Neuron (in vitro differentiated cells): ENCODE data around the gene SLC12A1.
"Not testable (repeated sequence)": the region's sequence is repeated elsewhere in the genome, so short reads cannot be mapped to it uniquely, and the experiment has no call there.

Experiments
- H2AFZ ChIP-seq: one replicate; pipeline ENCODE4 v1.6.1; 2013; ENCODE audit warnings: low read depth, mild to moderate bottlenecking, inconsistent platforms, low read length, moderate library complexity
- H3K27me3 ChIP-seq: one replicate; pipeline ENCODE4 v1.6.1; 2013; ENCODE audit warnings: low read length; ENCODE audit not compliant: insufficient read depth
- H3K36me3 ChIP-seq: one replicate; pipeline ENCODE4 v1.6.1; 2013; ENCODE audit warnings: low read length; ENCODE audit not compliant: insufficient read depth
- H3K4me1 ChIP-seq: one replicate; pipeline ENCODE4 v1.6.1; 2013; ENCODE audit warnings: low read length; ENCODE audit not compliant: insufficient read depth
- H3K4me3 ChIP-seq: 2 replicates; pipeline ENCODE4 v1.5.1; 2013; ENCODE audit warnings: mild to moderate bottlenecking, low read length, moderate library complexity
- H3K9me3 ChIP-seq: one replicate; pipeline ENCODE4 v1.6.1; 2013; ENCODE audit warnings: low read length

The SLC12A1 gene

DNA sequence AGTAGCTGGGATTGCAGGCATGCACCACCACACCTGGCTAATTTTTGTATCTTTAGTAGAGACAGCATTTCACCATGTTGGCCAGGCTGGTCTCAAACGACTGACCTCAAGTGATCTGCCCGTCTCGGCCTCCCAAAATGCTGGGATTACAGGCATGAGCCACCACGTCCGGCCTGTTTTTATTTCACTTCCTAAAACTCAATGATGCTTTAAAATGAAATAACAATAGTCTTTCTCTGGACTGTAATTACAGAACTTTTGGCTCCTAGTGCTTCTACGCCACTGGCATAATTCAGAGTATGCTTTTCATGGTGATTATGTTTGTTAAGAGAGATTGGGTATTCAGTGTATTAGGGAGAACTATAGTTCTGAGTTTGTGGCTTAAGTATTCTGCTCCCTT lies 120.1 kb downstream of the SLC12A1 start:
- not testable (repeated sequence) for H3K4me3 ChIP-seq, H3K4me1 ChIP-seq

DNA sequence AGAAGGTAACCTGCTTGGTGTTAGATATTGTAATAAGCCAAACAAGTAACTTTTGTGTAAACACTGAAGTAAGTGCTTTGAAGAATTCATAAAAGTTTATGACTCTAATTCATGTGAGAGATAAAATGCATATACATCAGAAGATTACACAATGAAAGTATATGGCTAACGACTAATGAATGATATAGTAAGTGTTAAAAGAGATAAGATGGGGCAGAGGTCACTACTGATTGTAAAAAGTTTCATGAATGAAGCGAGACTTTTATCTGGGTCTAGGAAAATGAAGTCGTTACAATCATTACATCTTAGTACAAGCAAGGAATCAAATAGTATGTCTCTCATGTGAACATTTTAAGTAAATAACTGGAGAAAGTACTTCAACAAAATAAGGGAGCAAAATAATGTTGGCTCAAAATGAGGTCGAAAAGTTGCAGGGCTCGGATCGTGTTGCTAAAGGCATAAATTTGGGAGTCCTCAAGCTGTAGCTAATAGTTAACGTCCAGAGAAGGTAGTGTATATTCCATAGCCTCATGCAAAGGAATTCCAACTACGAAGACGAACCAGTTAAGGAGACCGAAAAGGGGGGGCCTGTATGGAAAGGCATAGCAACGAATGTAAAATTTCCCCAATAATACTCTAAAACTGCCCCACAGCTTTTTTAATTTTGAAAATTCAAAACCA lies 124.1 kb downstream of the SLC12A1 start:
- Histone ChIP-seq H3K27me3 (no peaks in the 10 kb centered on the region), H3K4me3 (peak overlapping the region; percentile 95), H2AFZ (peak overlapping the region; percentile 89), H3K9me3 (no peaks in the 10 kb centered on the region), H3K4me1 (peaks cover 24% of the 10 kb centered on the region), H3K36me3 (peaks cover 13% of the 10 kb centered on the region)

More for the DNA sequence above, 120.1 kb downstream of the SLC12A1 start:
- H3K9me3 ChIP-seq, H3K36me3 ChIP-seq, H3K27me3 ChIP-seq, H2AFZ ChIP-seq: not testable (repeated sequence)

DNA sequence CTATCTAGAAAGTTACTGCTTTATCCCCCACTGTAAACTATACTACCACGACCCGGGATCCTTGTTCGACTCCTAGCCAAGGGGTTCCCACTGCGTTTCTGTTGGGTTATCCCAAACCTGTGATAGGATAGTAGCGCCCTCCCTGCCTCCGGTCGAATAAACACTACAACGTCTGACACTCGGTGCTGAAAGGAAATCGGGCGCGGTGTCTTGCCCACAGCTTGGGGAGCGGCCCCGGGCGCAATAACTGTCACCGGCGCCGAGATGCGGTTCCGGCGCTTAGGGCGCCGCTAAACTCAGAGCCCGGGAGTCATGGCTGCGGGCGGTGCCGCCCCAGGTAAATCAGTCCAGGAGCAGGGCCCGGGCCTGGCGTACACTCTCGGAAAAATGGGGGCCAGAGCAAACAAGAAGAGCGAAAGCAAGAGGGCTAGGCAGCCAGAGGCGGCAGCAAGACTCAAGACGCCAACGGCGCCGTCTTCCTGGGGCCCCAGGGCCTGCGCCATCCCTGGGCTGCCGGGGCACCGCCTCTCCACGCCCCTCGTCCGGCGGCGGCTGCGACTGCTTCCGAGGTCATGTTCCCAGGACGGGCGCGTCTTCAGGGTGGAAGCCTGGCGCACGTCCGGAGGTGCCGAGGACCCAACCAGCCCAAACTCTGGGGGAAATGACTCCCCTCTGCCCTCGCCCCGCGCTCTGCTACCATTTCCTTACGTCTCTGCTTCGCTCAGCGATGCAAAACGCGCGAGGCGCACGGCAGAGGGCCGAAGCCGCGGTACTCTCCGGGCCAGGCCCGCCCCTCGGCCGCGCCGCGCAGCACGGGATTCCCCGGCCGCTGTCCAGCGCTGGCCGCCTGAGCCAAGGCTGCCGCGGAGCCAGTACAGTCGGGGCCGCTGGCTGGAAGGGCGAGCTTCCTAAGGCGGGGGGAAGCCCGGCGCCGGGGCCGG lies 125.0 kb downstream of the SLC12A1 start, which contains the start of gene DUT:
DUT (plus strand) TSS at position 575 of the 941 bp plus-strand sequence; CDS start at position 662, 87 bp downstream.
- H3K36me3 ChIP-seq: peaks cover 19% of the 10 kb centered on the region
- peak within 1 kb of the TSS; percentile 95 for H3K4me3 ChIP-seq
- H3K4me1 ChIP-seq: peaks cover 24% of the 10 kb centered on the region
- peak within 1 kb of the TSS; percentile 89 for H2AFZ ChIP-seq
- no peaks in the 10 kb centered on the region for H3K9me3 ChIP-seq
- H3K27me3 ChIP-seq: no peaks in the 10 kb centered on the region

DNA sequence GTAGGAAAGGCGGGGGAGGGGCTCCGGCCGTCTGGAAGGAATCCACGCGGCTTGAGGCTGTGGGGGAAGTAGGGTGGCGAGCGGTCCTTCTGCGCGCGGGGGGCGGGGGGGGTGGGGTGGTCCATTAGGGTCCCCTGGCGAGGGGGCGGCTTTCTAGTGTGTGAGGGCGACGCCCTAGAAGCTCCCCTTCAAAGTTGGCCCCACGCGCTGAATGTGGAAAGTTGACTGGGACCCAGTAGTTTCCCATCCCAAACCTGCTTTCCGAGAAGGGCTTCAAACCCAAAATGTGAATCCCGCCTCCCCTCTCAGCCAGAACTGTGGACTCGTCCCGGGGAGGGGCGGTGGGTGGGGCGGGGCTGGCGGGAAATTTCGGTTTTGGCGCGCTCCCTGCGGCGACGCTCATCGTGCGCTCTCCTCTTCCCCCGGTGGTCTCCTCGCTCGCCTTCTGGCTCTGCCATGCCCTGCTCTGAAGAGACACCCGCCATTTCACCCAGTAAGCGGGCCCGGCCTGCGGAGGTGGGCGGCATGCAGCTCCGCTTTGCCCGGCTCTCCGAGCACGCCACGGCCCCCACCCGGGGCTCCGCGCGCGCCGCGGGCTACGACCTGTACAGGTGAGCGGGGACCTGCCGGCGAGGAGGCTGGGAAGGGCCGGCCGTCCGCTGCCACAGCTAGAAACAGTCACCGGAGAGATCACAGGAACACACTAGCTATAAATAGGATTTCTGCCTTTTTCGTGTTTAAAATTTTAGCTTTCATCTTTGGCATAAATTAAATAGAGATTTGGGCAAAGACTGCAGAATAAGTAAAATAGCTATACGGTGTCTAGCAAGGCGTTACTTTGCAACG lies 125.9 kb downstream of the SLC12A1 start:
- no peaks in the 10 kb centered on the region for H3K27me3 ChIP-seq
- peaks cover 27% of the 10 kb centered on the region for H3K36me3 ChIP-seq
- H3K4me1 ChIP-seq: peaks cover 24% of the 10 kb centered on the region
- H3K4me3 ChIP-seq: peak overlapping the region; percentile 95
- H3K9me3 ChIP-seq: no peaks in the 10 kb centered on the region
- peak overlapping the region; percentile 89 for H2AFZ ChIP-seq

DNA sequence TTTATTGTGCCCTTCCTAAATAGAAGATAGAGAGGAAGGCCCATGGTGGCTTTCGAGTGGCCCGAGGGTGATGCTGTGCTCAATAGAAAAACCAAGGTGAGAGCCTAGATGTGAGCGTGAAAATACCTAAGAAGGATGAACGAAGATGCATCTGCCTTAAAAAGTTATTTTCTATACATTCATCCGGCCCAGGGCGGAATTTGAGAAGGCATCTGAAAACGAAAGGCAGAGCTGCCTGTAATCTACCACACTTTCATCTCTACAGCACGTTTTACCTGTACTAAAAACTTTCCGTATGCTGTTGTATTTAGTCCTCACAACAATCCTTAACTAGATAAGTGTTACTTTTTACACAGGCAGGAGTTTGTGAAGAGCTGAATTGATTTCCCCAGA lies 126.5 kb downstream of the SLC12A1 start:
- peaks cover 24% of the 10 kb centered on the region for H3K4me1 ChIP-seq
- peaks cover 33% of the 10 kb centered on the region for H3K36me3 ChIP-seq
- no peaks in the 10 kb centered on the region for H3K27me3 ChIP-seq
- peak overlapping the region; percentile 37 for H2AFZ ChIP-seq
- H3K4me3 ChIP-seq: peak overlapping the region; percentile 95
- H3K9me3 ChIP-seq: no peaks in the 10 kb centered on the region

DNA sequence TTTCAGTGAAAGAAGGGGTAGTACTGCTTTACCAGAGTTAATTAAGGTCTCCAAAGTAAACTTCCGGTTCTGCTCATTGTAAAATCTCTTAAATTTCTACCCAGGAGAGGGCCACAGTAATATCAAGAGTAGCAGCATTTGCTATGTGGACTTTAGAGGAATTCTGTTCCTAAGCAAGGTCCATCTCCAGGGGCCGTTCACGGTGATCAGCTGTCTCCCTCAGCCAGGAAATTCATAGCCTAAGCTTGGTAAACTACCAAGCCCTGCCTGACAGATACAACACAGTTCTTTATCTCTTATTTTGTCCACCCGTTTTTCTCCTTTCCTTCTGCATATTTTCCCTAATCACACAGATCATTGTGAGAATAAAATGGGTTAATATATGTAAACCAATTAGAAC lies 127.4 kb downstream of the SLC12A1 start:
- peaks cover 40% of the 10 kb centered on the region for H3K36me3 ChIP-seq
- H3K4me3 ChIP-seq: no peak overlapping the region
- no peak overlapping the region for H2AFZ ChIP-seq
- H3K4me1 ChIP-seq: peaks cover 24% of the 10 kb centered on the region
- H3K27me3 ChIP-seq: no peaks in the 10 kb centered on the region
- no peaks in the 10 kb centered on the region for H3K9me3 ChIP-seq

DNA sequence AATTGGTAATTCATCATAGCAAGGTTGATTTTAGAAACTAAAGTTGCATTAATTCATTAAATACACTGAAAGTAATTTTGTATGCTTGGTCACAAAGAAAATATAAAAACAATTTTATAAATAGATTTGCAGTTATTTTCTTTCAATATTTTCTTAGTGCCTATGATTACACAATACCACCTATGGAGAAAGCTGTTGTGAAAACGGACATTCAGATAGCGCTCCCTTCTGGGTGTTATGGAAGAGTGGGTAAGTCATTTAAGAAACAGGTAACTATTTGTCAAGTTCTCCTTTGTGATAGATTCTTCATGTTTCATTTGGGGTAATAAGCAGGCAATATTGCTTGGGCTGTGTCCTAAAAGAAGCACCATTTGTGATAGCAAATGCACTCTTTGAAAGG lies 128.2 kb downstream of the SLC12A1 start:
- Histone ChIP-seq H3K4me3 (no peak overlapping the region), H3K36me3 (peaks cover 43% of the 10 kb centered on the region), H2AFZ (no peak overlapping the region), H3K27me3 (no peaks in the 10 kb centered on the region), H3K9me3 (no peaks in the 10 kb centered on the region), H3K4me1 (peaks cover 24% of the 10 kb centered on the region)

DNA sequence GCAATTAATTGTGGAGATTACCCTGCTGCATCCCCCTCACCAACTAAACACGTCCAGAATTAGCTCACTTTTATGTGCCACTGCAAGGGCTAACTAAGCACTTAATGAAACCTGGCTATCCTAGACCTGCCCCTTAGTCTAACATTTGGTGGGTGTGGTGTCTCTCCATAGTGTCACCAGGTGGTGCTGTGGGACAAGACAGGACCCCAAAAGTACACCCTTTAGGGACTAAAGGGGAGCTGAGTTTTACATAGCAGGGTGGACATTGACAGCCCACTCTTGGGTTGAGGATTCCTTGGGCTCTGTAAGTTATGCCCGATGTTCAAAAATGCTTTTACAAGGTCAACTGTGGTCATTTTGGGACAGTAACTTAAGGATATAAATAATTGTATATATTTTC lies 130.8 kb downstream of the SLC12A1 start:
- Histone ChIP-seq H3K4me3 (no peak overlapping the region), H3K27me3 (no peaks in the 10 kb centered on the region), H2AFZ (no peak overlapping the region), H3K4me1 (peaks cover 15% of the 10 kb centered on the region), H3K36me3 (peaks cover 65% of the 10 kb centered on the region), H3K9me3 (no peaks in the 10 kb centered on the region)

DNA sequence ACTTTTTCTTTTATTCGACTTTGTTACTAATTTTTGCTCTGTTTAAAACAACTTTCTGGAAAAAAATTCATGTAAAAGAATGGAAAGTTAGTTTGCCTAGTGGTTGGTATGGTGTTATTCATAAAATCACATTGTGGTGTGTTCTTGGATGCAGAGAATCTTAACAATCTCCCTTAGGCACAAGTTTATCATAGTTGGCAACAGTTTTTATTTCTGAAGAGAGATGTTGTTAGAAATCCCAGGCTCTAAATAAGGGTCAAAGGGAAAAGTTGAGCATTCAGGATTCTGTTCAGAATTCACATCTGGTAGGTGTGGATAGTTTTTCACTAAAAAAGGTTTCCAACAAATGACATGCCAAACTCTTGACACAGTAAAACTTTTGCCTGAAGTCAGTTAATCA lies 131.5 kb downstream of the SLC12A1 start:
- peaks cover 66% of the 10 kb centered on the region for H3K36me3 ChIP-seq
- H3K9me3 ChIP-seq: no peaks in the 10 kb centered on the region
- no peak overlapping the region for H2AFZ ChIP-seq
- no peak overlapping the region for H3K4me3 ChIP-seq
- H3K4me1 ChIP-seq: peaks cover 9% of the 10 kb centered on the region
- H3K27me3 ChIP-seq: no peaks in the 10 kb centered on the region

DNA sequence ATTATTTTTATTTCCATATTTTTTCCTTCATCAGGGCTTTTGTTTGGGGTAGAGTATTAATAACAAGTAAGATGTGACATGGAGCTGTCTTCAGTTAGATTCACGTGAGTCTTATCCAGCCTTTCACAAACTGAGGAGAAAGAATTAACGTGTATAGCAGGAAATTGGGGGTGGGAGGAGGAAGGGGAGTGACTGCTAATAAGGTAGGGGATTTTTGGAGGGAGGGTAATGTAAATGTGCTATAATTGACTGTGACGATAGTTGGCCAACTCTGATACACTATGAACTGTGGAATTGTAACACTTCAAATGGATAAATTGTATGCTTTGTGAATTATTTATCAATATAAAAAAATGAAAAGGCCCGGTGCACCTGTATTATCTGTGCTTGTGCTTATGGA lies 134.0 kb downstream of the SLC12A1 start:
- no peak overlapping the region for H2AFZ ChIP-seq
- peaks cover 60% of the 10 kb centered on the region for H3K36me3 ChIP-seq
- no peaks in the 10 kb centered on the region for H3K4me1 ChIP-seq
- no peaks in the 10 kb centered on the region for H3K9me3 ChIP-seq
- H3K27me3 ChIP-seq: no peaks in the 10 kb centered on the region
- no peak overlapping the region for H3K4me3 ChIP-seq

DNA sequence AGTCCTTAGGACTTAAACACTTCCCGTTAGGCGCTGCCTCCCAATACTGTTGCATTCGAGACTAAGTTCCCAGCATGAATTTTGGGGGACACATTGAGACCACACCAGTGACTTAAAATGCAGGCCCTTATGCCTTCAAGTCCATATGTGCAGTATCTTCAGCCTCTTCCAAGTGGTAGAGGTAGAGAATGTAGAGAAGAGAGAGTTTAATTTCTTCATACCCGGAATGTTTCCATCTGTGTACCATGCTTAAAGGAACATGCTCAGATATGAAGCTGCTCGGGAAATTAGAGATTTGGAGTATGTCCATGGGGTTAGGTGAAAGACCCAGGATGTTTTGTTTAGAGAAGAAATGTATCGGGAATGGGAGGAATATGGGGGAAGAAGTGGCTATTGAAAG lies 137.8 kb downstream of the SLC12A1 start:
- Histone ChIP-seq H3K36me3 (peaks cover 28% of the 10 kb centered on the region), H2AFZ (no peak overlapping the region), H3K4me3 (no peak overlapping the region), H3K4me1 (no peaks in the 10 kb centered on the region), H3K27me3 (no peaks in the 10 kb centered on the region), H3K9me3 (no peaks in the 10 kb centered on the region)

DNA sequence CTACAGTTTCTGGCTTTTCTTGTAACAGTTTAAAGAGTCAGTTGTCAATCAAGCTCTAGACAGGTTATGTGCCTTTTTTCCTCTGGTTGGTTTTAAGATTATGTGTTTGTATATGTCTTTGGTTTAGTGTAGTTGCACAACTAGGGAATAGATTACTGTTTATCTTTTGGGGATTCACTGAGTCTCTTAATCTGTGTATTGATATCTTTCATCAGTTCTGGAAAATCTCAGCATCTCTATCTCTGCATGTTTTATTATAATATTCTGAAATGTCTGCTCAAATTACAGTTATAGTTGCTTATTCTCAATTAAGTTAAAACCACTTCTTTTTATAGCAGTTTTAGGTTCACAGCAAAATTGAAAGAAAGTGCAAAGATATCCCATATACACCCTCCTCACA lies 139.4 kb downstream of the SLC12A1 start:
- Histone ChIP-seq H3K4me3 (no peak overlapping the region), H3K9me3 (no peaks in the 10 kb centered on the region), H3K4me1 (no peaks in the 10 kb centered on the region), H3K27me3 (no peaks in the 10 kb centered on the region), H2AFZ (no peak overlapping the region), H3K36me3 (peaks cover 16% of the 10 kb centered on the region)
